ENCODE measurements around the gene HUNK. TPM values are rescaled to one million over a fixed set of nuclear protein-coding genes. Genes with fewer than 3 reads are reported as not detected.
"Not testable (repeated sequence)": the region's sequence is repeated elsewhere in the genome, so short reads cannot be mapped to it uniquely, and the experiment has no call there.

The HUNK gene
- total and polyA plus RNA-seq, 5 donors, result 0.07 to 0.82 (median 0.37) TPM

DNA sequence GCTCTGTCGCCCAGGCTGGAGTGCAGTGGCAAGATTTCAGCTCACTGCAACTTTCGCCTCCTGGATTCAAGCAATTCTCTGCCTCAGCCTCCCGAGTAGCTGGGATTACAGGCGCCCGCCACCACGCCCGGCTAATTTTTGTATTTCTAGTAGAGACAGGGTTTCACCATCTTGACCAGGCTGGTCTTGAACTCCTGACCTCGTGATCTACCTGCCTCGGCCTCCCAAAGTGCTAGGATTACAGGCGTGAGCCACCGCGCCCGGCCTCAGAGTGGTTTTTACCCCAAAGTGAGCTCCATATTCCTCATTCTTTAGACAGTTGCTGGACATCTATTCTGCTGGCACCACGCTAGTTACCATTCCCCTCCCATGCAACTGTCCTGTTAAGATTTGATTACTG lies 1.4 kb upstream of the HUNK start:
- intact Hi-C loops (cut with DNase I), result loop anchor here in 1 of 4 donors (5.0 kb wide), 1 partner anchor 386 kb away; no protein-coding TSS in a partner anchor
- not testable (repeated sequence) for H3K27me3 ChIP-seq (ENCODE audit: control insufficient read depth, insufficient read depth); H3K27ac ChIP-seq (ENCODE audit: low read length); H3K4me1 ChIP-seq (ENCODE audit: control insufficient read depth, insufficient read depth, low read length); DNase-seq; H3K4me3 ChIP-seq (ENCODE audit: low read length); ATAC-seq; H3K9me3 ChIP-seq (ENCODE audit: control insufficient read depth, low read length)
- WGBS, result 96% methylated on average over 14 of the region's 14 CpGs

DNA sequence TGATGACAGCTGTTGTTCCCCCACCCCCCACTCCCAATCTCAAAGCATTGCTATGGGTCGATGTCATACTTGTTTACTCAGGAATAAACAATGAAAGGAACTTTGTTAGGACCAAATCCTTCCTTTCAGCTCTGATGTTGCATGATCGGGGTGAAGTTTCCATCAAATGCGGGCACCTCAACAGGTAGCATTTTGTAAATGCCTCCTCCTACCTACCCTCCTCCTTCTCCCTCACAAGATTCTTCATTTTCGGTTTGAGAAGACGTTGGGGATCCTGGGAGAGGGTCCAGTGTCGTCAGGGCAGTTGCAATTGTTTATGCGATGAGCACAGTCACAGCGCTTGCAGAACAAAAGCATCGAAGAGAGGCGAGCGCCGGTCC lies 758 bp upstream of the HUNK start:
- no peaks in the 10 kb centered on the region for H3K27me3 ChIP-seq (ENCODE audit: control insufficient read depth, insufficient read depth)

DNA sequence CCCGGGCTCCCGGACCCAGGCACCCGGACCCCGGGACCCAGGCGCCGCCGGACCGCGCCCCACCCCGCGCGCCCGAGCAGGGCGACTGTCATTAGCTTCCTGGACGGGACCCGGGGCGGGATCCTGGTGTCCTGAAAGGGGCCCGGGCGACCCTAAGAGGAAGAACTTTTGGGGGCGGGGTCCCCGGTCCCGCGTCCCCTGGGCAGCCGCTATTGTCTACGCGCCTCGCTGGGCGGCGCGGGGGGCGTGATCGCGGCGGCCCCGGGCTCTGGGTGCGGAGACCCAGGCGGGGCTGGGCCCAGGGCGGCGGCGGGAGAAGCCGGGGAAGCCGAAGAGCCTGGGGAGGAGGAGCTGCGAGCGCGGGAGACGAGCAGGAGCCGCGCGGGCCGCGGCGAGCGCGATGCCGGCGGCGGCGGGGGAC lies 465 bp downstream of the HUNK start:
- ATAC-seq (peak; percentile 12 to 30), DNase-seq (peak; percentile 25 to 67 (median 60))
- Histone ChIP-seq H3K27ac (ENCODE audit: low read length) (no peak overlapping the region), H3K4me3 (ENCODE audit: low read length) (peak overlapping the region; percentile 89), H3K9me3 (ENCODE audit: control insufficient read depth, low read length) (no peaks in the 10 kb centered on the region), H3K4me1 (ENCODE audit: control insufficient read depth, insufficient read depth, low read length) (no peaks in the 10 kb centered on the region), H3K27me3 (ENCODE audit: control insufficient read depth, insufficient read depth) (no peaks in the 10 kb centered on the region)
- WGBS, result under 1% methylated on average over 58 of the region's 58 CpGs
- intact Hi-C loops (cut with DNase I), result loop anchor here in 1 of 4 donors (5.0 kb wide), 1 partner anchor 384 kb away; no protein-coding TSS in a partner anchor

More for the DNA sequence above, 758 bp upstream of the HUNK start:
- no peak for ATAC-seq
- no peaks in the 10 kb centered on the region for H3K9me3 ChIP-seq (ENCODE audit: control insufficient read depth, low read length)
- 17% methylated on average over 12 of the region's 12 CpGs for whole genome bisulfite sequencing
- DNase-seq, result no peak
- intact Hi-C loops (cut with DNase I), result loop anchor here in 1 of 4 donors (5.0 kb wide), 1 partner anchor 385 kb away; no protein-coding TSS in a partner anchor
- no peaks in the 10 kb centered on the region for H3K4me1 ChIP-seq (ENCODE audit: control insufficient read depth, insufficient read depth, low read length)
- H3K27ac ChIP-seq (ENCODE audit: low read length), result no peak overlapping the region
- H3K4me3 ChIP-seq (ENCODE audit: low read length), result peak overlapping the region; percentile 89

DNA sequence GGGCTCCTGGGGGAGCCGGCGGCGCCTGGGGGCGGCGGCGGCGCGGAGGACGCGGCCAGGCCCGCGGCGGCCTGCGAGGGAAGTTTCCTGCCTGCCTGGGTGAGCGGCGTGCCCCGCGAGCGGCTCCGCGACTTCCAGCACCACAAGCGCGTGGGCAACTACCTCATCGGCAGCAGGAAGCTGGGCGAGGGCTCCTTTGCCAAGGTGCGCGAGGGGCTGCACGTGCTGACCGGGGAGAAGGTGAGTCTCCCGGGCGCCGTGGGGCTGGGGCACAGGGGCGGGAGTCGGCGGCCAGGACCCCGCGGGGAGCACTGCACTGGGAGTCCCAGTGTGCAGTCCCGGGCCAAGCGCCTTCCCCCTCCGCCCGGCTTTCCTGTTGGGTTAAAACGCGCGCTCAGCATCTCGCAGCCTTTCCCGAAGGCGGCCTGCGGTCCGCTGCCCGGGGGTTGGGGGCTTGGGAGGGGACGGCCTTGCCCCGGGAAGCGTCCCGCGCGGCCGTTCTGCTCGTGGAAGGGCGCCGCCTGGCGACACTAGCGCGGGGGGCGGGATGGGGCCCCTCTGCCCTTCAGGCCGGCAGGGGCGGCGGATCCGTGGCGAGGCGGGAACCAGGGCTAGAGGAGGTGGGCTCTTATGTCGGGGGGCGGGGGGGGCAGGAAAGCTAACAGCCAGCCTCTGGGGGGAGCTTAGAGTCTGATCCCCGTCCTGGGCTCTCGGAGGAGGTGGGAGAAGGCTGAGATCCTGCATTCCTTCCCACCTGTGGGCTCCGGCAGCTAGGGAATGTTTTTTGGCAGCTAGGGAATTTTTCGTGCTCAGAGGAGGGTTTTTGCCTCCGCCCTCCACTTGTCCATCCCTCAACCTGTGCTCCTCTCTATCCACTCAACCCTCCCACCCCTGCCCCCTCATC lies 1.1 kb downstream of the HUNK start:
- no peaks in the 10 kb centered on the region for H3K27me3 ChIP-seq (ENCODE audit: control insufficient read depth, insufficient read depth)
- DNase-seq, result peak; percentile 47 to 82 (median 82)

DNA sequence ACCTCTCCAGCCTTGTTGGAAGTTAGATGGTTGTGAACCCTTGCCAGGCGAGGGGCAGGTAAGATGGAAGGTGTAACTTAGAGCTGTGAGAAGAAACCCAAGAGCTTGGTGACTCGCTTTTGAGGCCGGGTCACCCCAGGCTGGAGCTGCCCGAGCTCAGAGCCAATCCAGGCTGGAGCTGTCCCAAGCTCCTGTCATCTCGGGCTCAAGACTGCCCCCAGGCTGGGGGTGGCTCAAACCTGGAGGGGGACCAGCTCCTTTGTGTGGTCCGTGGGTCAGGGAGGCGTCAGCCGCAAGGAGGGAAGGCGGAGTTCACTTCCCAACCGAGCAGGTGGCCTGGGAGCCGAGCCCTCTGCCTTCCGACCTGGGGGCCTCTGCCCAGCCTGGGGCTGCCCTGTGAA lies 2.0 kb downstream of the HUNK start:
- peak in 1 of 3 donors; percentile 62 for DNase-seq
- Histone ChIP-seq H3K27ac (ENCODE audit: low read length) (no peak overlapping the region), H3K27me3 (ENCODE audit: control insufficient read depth, insufficient read depth) (no peaks in the 10 kb centered on the region), H3K4me3 (ENCODE audit: low read length) (no peak overlapping the region), H3K4me1 (ENCODE audit: control insufficient read depth, insufficient read depth, low read length) (no peaks in the 10 kb centered on the region), H3K9me3 (ENCODE audit: control insufficient read depth, low read length) (no peaks in the 10 kb centered on the region)
- intact Hi-C loops (cut with DNase I), result loop anchor here in 1 of 4 donors (5.0 kb wide), 1 partner anchor 382 kb away; no protein-coding TSS in a partner anchor
- no peak for ATAC-seq
- WGBS, result 51% methylated on average over 12 of the region's 12 CpGs

More for the DNA sequence above, 1.1 kb downstream of the HUNK start:
- no peaks in the 10 kb centered on the region for H3K4me1 ChIP-seq (ENCODE audit: control insufficient read depth, insufficient read depth, low read length)
- ATAC-seq, result peak; percentile 64 to 66
- no peak overlapping the region for H3K27ac ChIP-seq (ENCODE audit: low read length)
- peak overlapping the region; percentile 89 for H3K4me3 ChIP-seq (ENCODE audit: low read length)
- H3K9me3 ChIP-seq (ENCODE audit: control insufficient read depth, low read length), result no peaks in the 10 kb centered on the region
- WGBS, result 2% methylated on average over 77 of the region's 77 CpGs
- intact Hi-C loops (cut with DNase I), result loop anchor here in 1 of 4 donors (5.0 kb wide), 1 partner anchor 383 kb away; no protein-coding TSS in a partner anchor

DNA sequence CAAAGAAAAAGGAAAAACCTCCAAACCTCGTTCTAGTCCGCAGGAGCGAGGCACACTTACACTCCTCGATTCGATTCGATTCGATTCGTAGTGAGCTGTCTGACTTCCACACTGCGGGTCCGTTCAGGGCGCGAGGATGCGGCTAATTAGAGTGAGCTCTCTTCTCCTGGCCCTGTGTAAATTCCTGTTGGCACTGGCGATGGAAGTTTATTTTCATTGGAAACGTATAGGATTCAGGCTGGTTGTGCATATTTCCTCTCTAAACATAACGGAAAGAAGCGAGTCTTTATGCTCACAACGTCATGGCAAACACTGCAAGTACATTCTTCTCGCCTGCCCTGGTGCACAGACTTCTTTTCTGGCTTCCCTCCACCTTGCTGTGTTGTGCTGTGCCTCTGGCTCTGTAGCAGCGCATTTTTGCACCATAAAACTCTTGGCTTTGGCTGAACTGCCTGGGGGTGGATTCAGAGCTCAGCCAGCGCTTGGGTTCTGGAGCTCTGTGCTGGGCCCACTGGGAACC lies 2.7 kb downstream of the HUNK start:
- Histone ChIP-seq H3K9me3 (ENCODE audit: control insufficient read depth, low read length) (no peaks in the 10 kb centered on the region), H3K27ac (ENCODE audit: low read length) (no peak overlapping the region), H3K4me3 (ENCODE audit: low read length) (no peak overlapping the region), H3K4me1 (ENCODE audit: control insufficient read depth, insufficient read depth, low read length) (no peaks in the 10 kb centered on the region), H3K27me3 (ENCODE audit: control insufficient read depth, insufficient read depth) (no peaks in the 10 kb centered on the region)
- no peak for ATAC-seq
- 58% methylated on average over 21 of the region's 21 CpGs for WGBS
- peak in 1 of 3 donors; percentile 60 for DNase-seq
- intact Hi-C loops (cut with DNase I), result no loop called here

DNA sequence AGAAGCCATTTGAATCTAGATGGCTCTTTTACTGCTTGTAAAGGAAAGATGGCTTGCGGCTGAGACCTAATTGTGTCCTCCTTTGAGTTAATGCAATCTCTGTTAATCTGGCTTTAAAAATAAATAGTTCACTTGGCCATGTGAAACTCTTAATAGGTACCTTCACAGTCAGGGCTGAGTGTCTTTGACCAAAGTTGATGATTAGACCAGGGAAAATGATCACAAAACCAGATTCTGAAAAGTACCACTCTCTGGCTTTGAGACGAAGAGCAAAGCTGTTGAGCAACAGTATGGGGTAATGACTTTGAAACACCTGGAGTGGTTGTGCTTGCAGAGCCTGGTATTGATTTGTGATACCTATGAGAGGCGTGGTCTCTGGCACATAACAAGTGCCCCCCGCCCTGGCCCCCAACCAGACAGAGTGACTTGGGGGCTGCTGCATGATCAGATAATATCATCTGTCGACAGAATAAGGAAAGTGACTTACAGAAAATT lies 4.7 kb downstream of the HUNK start:
- Histone ChIP-seq H3K27ac (ENCODE audit: low read length) (no peak overlapping the region), H3K4me3 (ENCODE audit: low read length) (no peak overlapping the region), H3K27me3 (ENCODE audit: control insufficient read depth, insufficient read depth) (no peaks in the 10 kb centered on the region), H3K4me1 (ENCODE audit: control insufficient read depth, insufficient read depth, low read length) (no peaks in the 10 kb centered on the region), H3K9me3 (ENCODE audit: control insufficient read depth, low read length) (no peaks in the 10 kb centered on the region)
- DNase-seq (no peak), ATAC-seq (no peak)
- WGBS, result 91% methylated on average over 5 of the region's 5 CpGs
- intact Hi-C loops (cut with DNase I), result no loop called here

DNA sequence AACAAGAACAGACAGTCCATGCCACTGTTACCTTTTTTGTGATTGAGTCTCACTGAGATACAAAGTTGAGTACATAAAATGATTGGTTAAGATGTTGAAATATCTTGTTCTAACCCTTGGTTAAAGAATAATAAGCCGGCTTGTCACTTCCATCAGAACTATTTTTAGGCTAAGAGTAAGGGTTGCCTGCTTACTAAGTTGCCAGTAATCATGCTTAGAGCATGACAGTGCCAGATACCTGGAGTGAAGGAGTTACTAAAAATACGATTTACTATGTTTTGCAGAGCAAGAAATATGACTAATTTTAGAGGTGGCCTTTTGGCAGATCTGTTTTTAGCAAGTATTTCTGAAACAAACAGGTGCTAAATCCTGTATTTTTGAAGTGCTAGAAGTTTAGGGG lies 6.0 kb downstream of the HUNK start:
- 53% methylated on average over 2 of the region's 2 CpGs for WGBS
- no peaks in the 10 kb centered on the region for H3K9me3 ChIP-seq (ENCODE audit: control insufficient read depth, low read length)
- intact Hi-C loops (cut with DNase I), result no loop called here
- DNase-seq, result no peak
- no peak overlapping the region for H3K4me3 ChIP-seq (ENCODE audit: low read length)
- no peak overlapping the region for H3K27ac ChIP-seq (ENCODE audit: low read length)
- no peaks in the 10 kb centered on the region for H3K4me1 ChIP-seq (ENCODE audit: control insufficient read depth, insufficient read depth, low read length)
- H3K27me3 ChIP-seq (ENCODE audit: control insufficient read depth, insufficient read depth), result no peaks in the 10 kb centered on the region
- ATAC-seq, result no peak

DNA sequence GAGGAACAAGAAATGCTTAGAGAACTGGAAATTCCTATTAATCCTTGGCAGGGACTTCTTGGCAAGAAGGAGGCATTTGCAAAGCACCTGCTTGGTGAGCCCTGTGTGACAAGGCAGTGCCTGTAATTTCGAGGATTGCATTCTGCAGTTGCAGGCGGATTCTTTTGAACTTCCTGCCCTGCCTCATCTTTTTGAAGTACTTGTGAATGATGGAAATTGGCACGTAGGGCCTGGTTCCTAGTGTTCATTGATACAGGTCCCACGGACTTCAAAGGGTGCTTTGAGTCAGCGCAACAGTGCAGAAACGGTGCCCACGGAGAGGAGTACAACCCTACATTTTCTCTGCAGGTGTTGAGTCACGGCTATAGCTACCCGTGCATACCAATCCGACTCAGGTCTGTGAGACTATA lies 6.4 kb downstream of the HUNK start:
- Histone ChIP-seq H3K9me3 (ENCODE audit: control insufficient read depth, low read length) (no peaks in the 10 kb centered on the region), H3K27ac (ENCODE audit: low read length) (no peak overlapping the region), H3K4me1 (ENCODE audit: control insufficient read depth, insufficient read depth, low read length) (no peaks in the 10 kb centered on the region), H3K27me3 (ENCODE audit: control insufficient read depth, insufficient read depth) (no peaks in the 10 kb centered on the region), H3K4me3 (ENCODE audit: low read length) (no peak overlapping the region)
- DNase-seq (no peak), ATAC-seq (no peak)
- intact Hi-C loops (cut with DNase I), result no loop called here
- WGBS, result 62% methylated on average over 10 of the region's 10 CpGs

DNA sequence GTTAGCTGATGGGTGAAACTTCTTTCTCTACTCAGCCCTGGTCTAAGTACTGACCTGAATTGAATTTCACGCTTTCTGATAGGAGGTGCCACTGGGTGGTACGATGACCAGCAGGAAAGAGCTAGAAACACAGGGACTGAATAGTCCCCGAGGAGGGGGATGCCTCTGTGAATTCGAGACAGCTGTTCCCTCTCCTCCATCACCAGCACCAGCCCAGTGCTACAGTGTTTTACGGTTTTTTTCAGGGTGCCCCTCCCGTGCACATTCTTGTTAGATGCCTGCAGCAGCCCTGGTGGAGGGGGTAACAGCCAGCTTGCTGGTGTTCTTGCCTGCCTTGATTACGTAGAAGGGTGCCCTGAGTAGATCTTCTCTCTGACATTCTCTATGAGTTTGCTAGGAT lies 7.1 kb downstream of the HUNK start:
- H3K27ac ChIP-seq (ENCODE audit: low read length), result no peak overlapping the region
- no peaks in the 10 kb centered on the region for H3K27me3 ChIP-seq (ENCODE audit: control insufficient read depth, insufficient read depth)
- H3K4me1 ChIP-seq (ENCODE audit: control insufficient read depth, insufficient read depth, low read length), result no peaks in the 10 kb centered on the region
- ATAC-seq (no peak), DNase-seq (no peak)
- WGBS, result 62% methylated on average over 7 of the region's 7 CpGs
- intact Hi-C loops (cut with DNase I), result no loop called here
- no peak overlapping the region for H3K4me3 ChIP-seq (ENCODE audit: low read length)
- H3K9me3 ChIP-seq (ENCODE audit: control insufficient read depth, low read length), result no peaks in the 10 kb centered on the region

DNA sequence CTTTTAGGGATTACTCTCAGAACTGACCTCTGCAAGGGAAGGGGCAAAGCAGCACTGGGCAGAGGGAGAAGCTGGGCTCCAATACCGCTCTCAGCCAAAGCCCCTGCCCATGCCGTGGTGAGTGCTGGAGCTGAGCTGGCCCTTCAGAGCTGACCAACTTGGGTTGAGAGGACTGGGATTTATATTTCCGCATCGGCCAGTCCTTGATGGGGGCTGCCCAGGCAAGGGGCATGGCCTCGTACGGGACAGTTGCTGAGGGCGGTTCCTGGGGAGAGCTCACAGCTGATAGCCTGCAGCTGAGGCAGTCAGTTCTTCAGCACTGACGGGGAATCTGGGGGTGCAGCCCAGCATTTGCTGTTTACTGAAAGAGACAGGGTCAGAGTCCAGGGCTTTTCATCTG lies 8.0 kb downstream of the HUNK start:
- H3K27ac ChIP-seq (ENCODE audit: low read length), result no peak overlapping the region
- no peak overlapping the region for H3K4me3 ChIP-seq (ENCODE audit: low read length)
- DNase-seq (no peak), ATAC-seq (no peak)
- WGBS, result 81% methylated on average over 8 of the region's 8 CpGs
- intact Hi-C loops (cut with DNase I), result no loop called here
- H3K4me1 ChIP-seq (ENCODE audit: control insufficient read depth, insufficient read depth, low read length), result no peaks in the 10 kb centered on the region
- no peaks in the 10 kb centered on the region for H3K27me3 ChIP-seq (ENCODE audit: control insufficient read depth, insufficient read depth)
- no peaks in the 10 kb centered on the region for H3K9me3 ChIP-seq (ENCODE audit: control insufficient read depth, low read length)

Data from right cardiac atrium (tissue), 5 donors.